ENCODE measurements around the gene MYH10.

- no peak for TF ChIP-seq ARID4B (CRISPR knock-in tag; IDR thresholded peaks at IDR 0.05)
- TF ChIP-seq HSF4 (CRISPR knock-in tag; IDR thresholded peaks at IDR 0.05; ENCODE audit: borderline replicate concordance): no peak
- TF ChIP-seq SREBF1 (IDR thresholded peaks at IDR 0.05; ENCODE audit: borderline replicate concordance, low read depth, low read length): no peak
- TF ChIP-seq ERF (CRISPR knock-in tag; IDR thresholded peaks at IDR 0.05): no peak
Measured at GRCh38 chr17:8464941-8465340, 165.6 kb downstream of the MYH10 start.

Measured in K562 (cell line).